Ovary (tissue), 9 donors: ENCODE measurements around the gene HAGH. TPM values are rescaled to one million over a fixed set of nuclear protein-coding genes. Genes with fewer than 3 reads are reported as not detected.

Experiments used
- DNase-seq, 5 donors: peaks; one replicate each; pipeline ENCODE4 v3.0.0-alpha.2; 2019 to 2020
- H3K27ac ChIP-seq, 2 donors: fragments of 200-600 bp; one replicate each; pipeline versions ENCODE4 v1.5.1 to v1.8.0; 2019 to 2022
- H3K27me3 ChIP-seq: fragments of 200-600 bp; one replicate; pipeline ENCODE4 v1.8.0; 2022
- H3K36me3 ChIP-seq: fragments of 200-600 bp; sonication (generic); one replicate; pipeline ENCODE4 v1.5.1; 2019
- H3K4me1 ChIP-seq: one replicate; pipeline ENCODE4 v1.8.1; 2013; ENCODE audit warnings: mild to moderate bottlenecking, moderate library complexity; ENCODE audit not compliant: insufficient read depth
- H3K4me3 ChIP-seq: fragments of 200-600 bp; sonication (generic); one replicate; pipeline ENCODE4 v1.5.1; 2017
- H3K9me3 ChIP-seq, 2 donors: fragments of 200-600 bp in 1 of 2; sonication (generic) in 1 of 2; one replicate each; pipeline versions ENCODE4 v1.5.1 to v1.8.1; 2013 to 2019; ENCODE audit warnings: mild to moderate bottlenecking in 1 of 2, moderate library complexity in 1 of 2
- CTCF ChIP-seq, 3 donors: fragments of 450-650 bp in 2 of 3; fragments of 200-600 bp in 1 of 3; IDR thresholded peaks; one replicate each; pipeline versions ENCODE4 v1.5.1 to v1.8.0; 2016 to 2022; ENCODE audit warnings: antibody characterized with exemption in 3 of 3, mild to moderate bottlenecking in 1 of 3
- EP300 ChIP-seq: sonication (generic); formaldehyde crosslinking; IDR thresholded peaks from one replicate; pipeline ENCODE4 v1.6.1; 2017; ENCODE audit warnings: antibody characterized with exemption
- POLR2A ChIP-seq: fragments of 450-650 bp; IDR thresholded peaks from one replicate; pipeline ENCODE4 v1.6.1; 2017; ENCODE audit warnings: antibody characterized with exemption, mild to moderate bottlenecking, moderate library complexity
- WGBS, 3 donors: extraction: QIAGEN DNeasy Blood & Tissue Kit in 1 of 3; methylation state at CpG; one replicate each; pipeline versions ENCODE4 v1.1.5 to v1.1.7; 2013 to 2017; 5-methylcytosine and 5-hydroxymethylcytosine counted together
- intact Hi-C, 4 donors: fragments of 100-400 bp; cut with DNase I; formaldehyde crosslinking; loops; one replicate each; pipeline versions ENCODE4 v1.11.0 to v1.15.1; 2022 to 2023
- polyA plus RNA-seq, 2 donors: library from polyadenylated mRNA; stranded (reverse); fragments of 200-250 nt in 1 of 2; fragments of 350-450 nt in 1 of 2; fragmentation: Illumina TruSeq in 1 of 2; extraction: RNeasy Lipid Tissue Mini Kit (QIAGEN cat#74804) in 1 of 2; gene quantifications; one replicate each; pipeline ENCODE4 v1.2.3, GENCODE V29; 2013 to 2014
- total RNA-seq, 7 donors: library from RNA; depleted of rRNA in 2 of 7; stranded (reverse); fragments of >200 nt in 2 of 7; fragmentation: NEBNext Ultra II Directional in 3 of 7; extraction: Animal tissue kit (Norgen Biotek cat#: 25700) in 3 of 7; gene quantifications; one replicate each; pipeline versions ENCODE4 v1.1.0 to v1.2.4, GENCODE V29; 2016 to 2023
- donor health status: DM: no; HTN: no; CAD: no; lungs with moderate emphysema.
- donor health status: DM: no; HTN: no; CAD: no.
- donor health status: Bipolar disorder and iron deficiency.
- donor health status: DM: yes; HTN: yes; CAD: no.
- donor health status: DM: no; HTN: no; CAD: no.
- donor health status: DM: yes; HTN: yes; CAD: no.

The HAGH gene
- total and polyA plus RNA-seq, 9 donors: 7.7 to 70.2 (median 37.0) TPM

GRCh38 chr16:1782408-1783264, 44.0 kb downstream of the HAGH start, which contains the start of the genes NUBP2 and SPSB3:
Gene NUBP2 (plus strand): TSS chr16:1782960. CDS start chr16:1783021, 61 bp downstream.
Gene SPSB3 (minus strand): TSS chr16:1782571. CDS start chr16:1781483, 1,088 bp downstream.
- intact Hi-C loops: no loop called here

GRCh38 chr16:1781758-1782407, 44.7 kb downstream of the HAGH start:
- Histone ChIP-seq H3K36me3 (no peaks in the 10 kb centered on the region), H3K4me3 (peak overlapping the region; percentile 78), H3K9me3 (no peaks in the 10 kb centered on the region), H3K4me1 (peaks cover 8% of the 10 kb centered on the region), H3K27me3 (no peaks in the 10 kb centered on the region), H3K27ac (peak overlapping the region; percentile 90 to 95)
- intact Hi-C loops: no loop called here
- WGBS, 3 donors: 1 to 2% (median 1%) methylated on average over 34 to 70 of the region's 70 CpGs
- peak in 2 of 5 donors; percentile 47 to 48 for DNase-seq
- no peak for TF ChIP-seq CTCF (IDR thresholded peaks at IDR 0.05)
- TF ChIP-seq EP300: no peak
- no peak for TF ChIP-seq POLR2A

More at GRCh38 chr16:1782408-1783264, 44.0 kb downstream of the HAGH start, which contains the start of the genes NUBP2 and SPSB3:
- Histone ChIP-seq H3K4me1 (peaks cover 8% of the 10 kb centered on the region), H3K36me3 (no peaks in the 10 kb centered on the region), H3K27ac (peak within 1 kb of the TSS; percentile 90 to 95), H3K9me3 (no peaks in the 10 kb centered on the region), H3K27me3 (no peaks in the 10 kb centered on the region), H3K4me3 (peak within 1 kb of the TSS; percentile 78)
- 0 to 1% (median 1%) methylated on average over 65 to 102 of the region's 102 CpGs for WGBS, 3 donors
- DNase-seq: peak; percentile 99 to 100 (median 99)
- TF ChIP-seq CTCF (IDR thresholded peaks at IDR 0.05) (peak in 1 of 3 donors; percentile 38), POLR2A (peak; percentile 75), EP300 (peak; percentile 77)

GRCh38 chr16:1781254-1781653, 45.4 kb downstream of the HAGH start:
- Histone ChIP-seq H3K27me3 (no peaks in the 10 kb centered on the region), H3K36me3 (no peaks in the 10 kb centered on the region), H3K4me3 (peak overlapping the region; percentile 78), H3K27ac (peak overlapping the region; percentile 90 to 95), H3K4me1 (peaks cover 8% of the 10 kb centered on the region), H3K9me3 (no peaks in the 10 kb centered on the region)
- 48 to 67% (median 52%) methylated on average over 20 of the region's 20 CpGs for WGBS, 3 donors
- intact Hi-C loops: no loop called here
- DNase-seq: peak in 3 of 5 donors; percentile 26 to 52 (median 41)
- TF ChIP-seq POLR2A (no peak), EP300 (no peak), CTCF (IDR thresholded peaks at IDR 0.05) (no peak)

- TF ChIP-seq POLR2A: no peak
- TF ChIP-seq EP300: no peak
- no peak for TF ChIP-seq CTCF (IDR thresholded peaks at IDR 0.05)
- intact Hi-C loops: no loop called here
- H3K9me3 ChIP-seq: no peaks in the 10 kb centered on the region
- H3K4me3 ChIP-seq: no peak overlapping the region
- no peaks in the 10 kb centered on the region for H3K36me3 ChIP-seq
- H3K4me1 ChIP-seq: peaks cover 8% of the 10 kb centered on the region
- WGBS, 3 donors: 43 to 55% (median 52%) methylated on average over 6 of the region's 6 CpGs
- no peaks in the 10 kb centered on the region for H3K27me3 ChIP-seq
- H3K27ac ChIP-seq: no peak overlapping the region
- DNase-seq: no peak
Observed at GRCh38 chr16:1780677-1781072, 46.0 kb downstream of the HAGH start.
